ENCODE measurements around the gene SMYD3. TPM values are rescaled to one million over a fixed set of nuclear protein-coding genes. Genes with fewer than 3 reads are reported as not detected.

Gene SMYD3
- total RNA-seq, 1 experiment from 2014 or later = 25.5 TPM

- Histone ChIP-seq H3K4ac (ENCODE audit: low read depth, low read length) (no peak overlapping the region), H4K20me1 (ENCODE audit: control insufficient read depth, insufficient read depth, insufficient read length) (no peaks in the 10 kb centered on the region), H3T11ph (ENCODE audit: low read length) (no peak overlapping the region), H2AFZ (ENCODE audit: low read length) (no peak overlapping the region), H3K18ac (ENCODE audit: insufficient read length, low read depth, low read length) (no peak overlapping the region), H2BK120ac (ENCODE audit: low read depth, low read length, poor library complexity, severe bottlenecking) (no peak overlapping the region), H2AK5ac (ENCODE audit: insufficient read length, low read length) (no peak overlapping the region), H3K79me2 (ENCODE audit: insufficient read depth, low read length) (no peaks in the 10 kb centered on the region), H3K56ac (ENCODE audit: insufficient read length, low read depth, low read length) (no peak overlapping the region), H3K14ac (ENCODE audit: insufficient read depth, low read length) (no peak overlapping the region; the same call in 1 of the 2 replicates), H3K4me2 (ENCODE audit: insufficient read depth, insufficient read length, low read length) (no peak overlapping the region), H3K79me1 (ENCODE audit: insufficient read depth, low read depth, low read length, poor library complexity, severe bottlenecking) (no peaks in the 10 kb centered on the region), H3K4me1 (ENCODE audit: insufficient read depth, low read length) (no peaks in the 10 kb centered on the region; the same call in 1 of the 2 replicates), H3K9ac (ENCODE audit: extremely low read depth, insufficient read length, low read length) (no peak overlapping the region), H2BK15ac (ENCODE audit: low read depth, low read length) (no peak overlapping the region), H3K23ac (ENCODE audit: insufficient read length, low read depth, low read length) (no peak overlapping the region), H4K5ac (ENCODE audit: insufficient read length, low read depth, low read length) (no peak overlapping the region), H3K27ac (ENCODE audit: insufficient read length, low read depth, low read length) (no peak overlapping the region), H3K27me3 (ENCODE audit: insufficient read depth, low read length) (no peaks in the 10 kb centered on the region), H3K9me3 (ENCODE audit: control insufficient read depth, low read depth, low read length) (no peaks in the 10 kb centered on the region), H3K23me2 (ENCODE audit: insufficient read length, low read depth, low read length, poor library complexity, severe bottlenecking) (no peaks in the 10 kb centered on the region), H4K8ac (replicated peaks; ENCODE audit: insufficient read length, low read depth, low read length) (no peak overlapping the region), H4K91ac (ENCODE audit: insufficient read length, low read depth, low read length) (no peak overlapping the region), H2BK20ac (ENCODE audit: low read depth, low read length, poor library complexity, severe bottlenecking) (no peak overlapping the region), H2BK5ac (ENCODE audit: insufficient read length, low read length) (no peak overlapping the region), H2BK12ac (ENCODE audit: insufficient read length, low read depth, low read length) (no peak overlapping the region)
- no CpG with 5 or more reads among the region's 8 CpGs for WGBS (ENCODE audit: extremely low coverage, insufficient read length, low lambda C conversion rate)
- peaks cover 0 to 2% (median 0%) of the 10 kb centered on the region in 3 experiments; a peak in 2 of 7 replicates for H3K36me3 Mint-ChIP-seq (ENCODE audit: insufficient read depth in 1 of 3, low read depth in 3 of 3)
- peaks cover 15 to 19% of the 10 kb centered on the region in 2 experiments for H3K4me1 Mint-ChIP-seq
- no peaks in the 10 kb centered on the region for H3K9me3 Mint-ChIP-seq
- H3K27ac Mint-ChIP-seq = peak overlapping the region in 2 of 3 experiments; percentile 50 to 56; a peak in 2 of 7 replicates
- DNase-seq = no peak
- H3K4me3 Mint-ChIP-seq = no peak overlapping the region
- H3K27me3 Mint-ChIP-seq (ENCODE audit: low read depth) = no peaks in the 10 kb centered on the region; the same call in 1 of the 2 replicates
- TF ChIP-seq, protein P1, sequence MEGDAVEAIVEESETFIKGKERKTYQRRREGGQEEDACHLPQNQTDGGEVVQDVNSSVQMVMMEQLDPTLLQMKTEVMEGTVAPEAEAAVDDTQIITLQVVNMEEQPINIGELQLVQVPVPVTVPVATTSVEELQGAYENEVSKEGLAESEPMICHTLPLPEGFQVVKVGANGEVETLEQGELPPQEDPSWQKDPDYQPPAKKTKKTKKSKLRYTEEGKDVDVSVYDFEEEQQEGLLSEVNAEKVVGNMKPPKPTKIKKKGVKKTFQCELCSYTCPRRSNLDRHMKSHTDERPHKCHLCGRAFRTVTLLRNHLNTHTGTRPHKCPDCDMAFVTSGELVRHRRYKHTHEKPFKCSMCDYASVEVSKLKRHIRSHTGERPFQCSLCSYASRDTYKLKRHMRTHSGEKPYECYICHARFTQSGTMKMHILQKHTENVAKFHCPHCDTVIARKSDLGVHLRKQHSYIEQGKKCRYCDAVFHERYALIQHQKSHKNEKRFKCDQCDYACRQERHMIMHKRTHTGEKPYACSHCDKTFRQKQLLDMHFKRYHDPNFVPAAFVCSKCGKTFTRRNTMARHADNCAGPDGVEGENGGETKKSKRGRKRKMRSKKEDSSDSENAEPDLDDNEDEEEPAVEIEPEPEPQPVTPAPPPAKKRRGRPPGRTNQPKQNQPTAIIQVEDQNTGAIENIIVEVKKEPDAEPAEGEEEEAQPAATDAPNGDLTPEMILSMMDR (conservative IDR thresholded peaks at IDR 0.05) = no peak
Observed at GRCh38 chr1:245855846-245856730, 651.0 kb downstream of the SMYD3 start.

Measured in H9 (cell line).